ENCODE measurements around the gene SIRT5. TPM values are rescaled to one million over a fixed set of nuclear protein-coding genes. Genes with fewer than 3 reads are reported as not detected.

SIRT5 gene
- total RNA-seq, 2 donors from 2014 or later = 12.1 to 19.0 TPM

- no peak overlapping the region for H3K4me3 ChIP-seq (ENCODE audit: low read length)
- Mint-ChIP-seq H3K27ac (no peak overlapping the region), H3K36me3 (ENCODE audit: low read depth) (peaks cover 44% of the 10 kb centered on the region), H3K27me3 (ENCODE audit: insufficient read depth) (no peaks in the 10 kb centered on the region), H3K9me3 (no peaks in the 10 kb centered on the region), H3K4me1 (no peaks in the 10 kb centered on the region), H3K4me3 (no peak overlapping the region)
- no peaks in the 10 kb centered on the region for H3K27me3 ChIP-seq (ENCODE audit: control insufficient read depth, insufficient read depth, low read length, poor library complexity, severe bottlenecking)
- no peak for TF ChIP-seq CTCF (conservative IDR thresholded peaks at IDR 0.05)
- no peak overlapping the region for H3K27ac ChIP-seq (ENCODE audit: low read depth, low read length)
- no peak overlapping the region for H3K9ac ChIP-seq (ENCODE audit: extremely low read depth, low read length, poor library complexity, severe bottlenecking)
- 89 to 97% methylated on average over 5 to 6 of the region's 6 CpGs for whole genome bisulfite sequencing, 2 experiments (ENCODE audit: insufficient coverage in 1 of 2, insufficient read length in 1 of 2)
- peaks cover 31% of the 10 kb centered on the region for H3K36me3 ChIP-seq (ENCODE audit: control insufficient read depth, insufficient read depth, low read length)
- DNase-seq = no peak
- H3K9me3 ChIP-seq (ENCODE audit: control insufficient read depth, low read length) = no peaks in the 10 kb centered on the region
- no peaks in the 10 kb centered on the region for H3K4me1 ChIP-seq (ENCODE audit: control insufficient read depth, insufficient read depth, low read length)
Observed at GRCh38 chr6:13593103-13593502, 18.7 kb downstream of the SIRT5 start.

DNA sequence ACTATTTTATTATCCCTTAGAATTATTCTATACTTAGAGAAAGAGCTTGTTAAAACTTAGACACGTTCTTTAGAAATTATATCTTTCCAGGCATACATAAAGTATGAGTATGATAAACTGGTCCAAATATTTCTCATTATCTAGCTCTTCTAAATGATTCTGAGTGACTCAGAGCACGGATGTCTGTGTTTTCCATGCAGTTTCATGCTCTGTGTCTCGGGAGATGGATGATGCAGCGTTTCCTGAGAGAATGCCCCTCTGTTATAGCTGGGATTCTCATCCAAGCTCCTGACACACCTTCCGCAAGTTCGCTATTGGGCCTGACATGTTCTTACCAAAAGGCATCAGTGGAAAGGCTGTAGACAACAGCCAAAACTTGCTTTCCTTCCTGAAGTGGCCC lies 19.3 kb downstream of the SIRT5 start:
- Histone ChIP-seq H3K27me3 (ENCODE audit: control insufficient read depth, insufficient read depth, low read length, poor library complexity, severe bottlenecking) (no peaks in the 10 kb centered on the region), H3K9ac (ENCODE audit: extremely low read depth, low read length, poor library complexity, severe bottlenecking) (no peak overlapping the region), H3K4me3 (ENCODE audit: low read length) (no peak overlapping the region), H3K4me1 (ENCODE audit: control insufficient read depth, insufficient read depth, low read length) (no peaks in the 10 kb centered on the region), H3K36me3 (ENCODE audit: control insufficient read depth, insufficient read depth, low read length) (peaks cover 31% of the 10 kb centered on the region), H3K9me3 (ENCODE audit: control insufficient read depth, low read length) (no peaks in the 10 kb centered on the region), H3K27ac (ENCODE audit: low read depth, low read length) (no peak overlapping the region)
- 95 to 96% methylated on average over 5 to 6 of the region's 6 CpGs for WGBS, 2 experiments (ENCODE audit: insufficient coverage in 1 of 2, insufficient read length in 1 of 2)
- H3K27me3 Mint-ChIP-seq (ENCODE audit: insufficient read depth) = no peaks in the 10 kb centered on the region
- H3K4me1 Mint-ChIP-seq = no peaks in the 10 kb centered on the region
- no peak for DNase-seq
- H3K9me3 Mint-ChIP-seq = no peaks in the 10 kb centered on the region
- TF ChIP-seq CTCF (conservative IDR thresholded peaks at IDR 0.05) = no peak
- no peak overlapping the region for H3K27ac Mint-ChIP-seq
- peaks cover 43% of the 10 kb centered on the region for H3K36me3 Mint-ChIP-seq (ENCODE audit: low read depth)
- no peak overlapping the region for H3K4me3 Mint-ChIP-seq

DNA sequence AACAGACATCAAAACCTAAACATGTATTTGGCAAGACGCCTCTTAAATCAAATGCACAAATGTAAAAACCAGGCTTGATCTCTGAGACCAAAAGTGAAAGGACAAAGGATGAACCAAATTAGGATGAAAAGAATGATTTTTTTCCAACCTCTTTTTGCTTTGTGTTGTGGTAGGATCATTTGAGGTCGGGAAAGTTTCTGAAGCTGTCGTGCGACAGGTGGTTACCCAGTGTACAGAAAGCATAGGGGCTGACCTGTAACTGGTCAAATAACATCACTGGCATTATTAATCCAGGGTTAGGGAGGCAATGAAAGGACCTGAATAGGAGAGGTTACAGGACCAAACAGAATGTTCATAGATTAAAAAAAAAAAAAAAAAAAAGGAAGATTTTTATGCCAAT lies 22.7 kb downstream of the SIRT5 start:
- H3K4me1 ChIP-seq (ENCODE audit: control insufficient read depth, insufficient read depth, low read length) = no peaks in the 10 kb centered on the region
- no peaks in the 10 kb centered on the region for H3K4me1 Mint-ChIP-seq
- H3K9me3 Mint-ChIP-seq = no peaks in the 10 kb centered on the region
- H3K4me3 Mint-ChIP-seq = no peak overlapping the region
- peaks cover 45% of the 10 kb centered on the region for H3K36me3 ChIP-seq (ENCODE audit: control insufficient read depth, insufficient read depth, low read length)
- H3K27ac Mint-ChIP-seq = no peak overlapping the region
- 97 to 100% methylated on average over 4 of the region's 4 CpGs for WGBS, 2 experiments (ENCODE audit: insufficient coverage in 1 of 2, insufficient read length in 1 of 2)
- no peak overlapping the region for H3K4me3 ChIP-seq (ENCODE audit: low read length)
- H3K27me3 Mint-ChIP-seq (ENCODE audit: insufficient read depth) = no peaks in the 10 kb centered on the region
- H3K27me3 ChIP-seq (ENCODE audit: control insufficient read depth, insufficient read depth, low read length, poor library complexity, severe bottlenecking) = no peaks in the 10 kb centered on the region
- H3K9ac ChIP-seq (ENCODE audit: extremely low read depth, low read length, poor library complexity, severe bottlenecking) = no peak overlapping the region
- peaks cover 52% of the 10 kb centered on the region for H3K36me3 Mint-ChIP-seq (ENCODE audit: low read depth)
- no peak overlapping the region for H3K27ac ChIP-seq (ENCODE audit: low read depth, low read length)
- no peak for DNase-seq
- TF ChIP-seq CTCF (conservative IDR thresholded peaks at IDR 0.05) = no peak
- no peaks in the 10 kb centered on the region for H3K9me3 ChIP-seq (ENCODE audit: control insufficient read depth, low read length)
